B cell (primary cell): ENCODE results near the gene BMPER. TPM values are rescaled to one million over a fixed set of nuclear protein-coding genes. Genes with fewer than 3 reads are reported as not detected.

Source experiments
- ATAC-seq: fragments of 200-7000 bp; cut with Tn5 transposase; one replicate; pipeline ENCODE4 v1.10.0; 2021; ENCODE audit warnings: low read depth, mild to moderate bottlenecking, moderate number of reproducible peaks, moderate library complexity
- CTCF ChIA-PET: fragments of 350-600 bp; sonication (Branson Sonifier 250); formaldehyde crosslinking; loops from one replicate; lab custom pipeline; 2021; ENCODE audit warnings: antibody characterized with exemption, inconsistent platforms; lab: Charles Lee
- POLR2A ChIA-PET: fragments of 350-600 bp; sonication (Branson Sonifier 250); formaldehyde crosslinking; loops from one replicate; lab custom pipeline; 2021; ENCODE audit warnings: antibody characterized with exemption; lab: Charles Lee
- DNase-seq: peaks from one replicate; pipeline ENCODE4 v3.0.0; 2013
- H2AFZ ChIP-seq: 2 replicates; pipeline ENCODE4 v1.6.1; 2012; ENCODE audit warnings: mild to moderate bottlenecking, low read depth, low read length; ENCODE audit not compliant: insufficient read depth, poor library complexity, severe bottlenecking
- H3K27ac ChIP-seq, 2 donors: 1 replicate in 1 of 2; 2 replicates in 1 of 2; pipeline ENCODE4 v1.5.1; 2012 to 2013; ENCODE audit warnings: low read length in 2 of 2, mild to moderate bottlenecking in 2 of 2, moderate library complexity in 1 of 2
- H3K27me3 ChIP-seq, 4 experiments: fragments of 200-600 bp in 1 of 4; sonication (generic) in 1 of 4; replicated peaks in 1 of 4; 1 replicate in 2 of 4; 2 replicates in 2 of 4; pipeline versions ENCODE4 v1.6.1 to v1.7.0; 2013 to 2016; ENCODE audit warnings: low read length in 3 of 4, mild to moderate bottlenecking in 2 of 4, mixed read lengths in 1 of 4, moderate library complexity in 1 of 4; ENCODE audit not compliant: insufficient read depth in 4 of 4, control insufficient read depth in 3 of 4; ENCODE audit errors: control extremely low read depth in 1 of 4
- H3K36me3 ChIP-seq, 2 experiments: replicated peaks in 1 of 2; 1 replicate in 1 of 2; 2 replicates in 1 of 2; pipeline versions ENCODE4 v1.6.1 to v1.7.1; 2013; ENCODE audit warnings: low read length in 1 of 2; ENCODE audit not compliant: insufficient read depth in 2 of 2, control insufficient read depth in 1 of 2; ENCODE audit errors: control extremely low read depth in 1 of 2, extremely low read depth in 1 of 2
- H3K4me1 ChIP-seq, 2 donors: fragments of 200-600 bp in 1 of 2; sonication (generic) in 1 of 2; 1 replicate in 1 of 2; 2 replicates in 1 of 2; pipeline versions ENCODE4 v1.5.1 to v1.6.1; 2013 to 2017; ENCODE audit warnings: low read length in 2 of 2; ENCODE audit not compliant: control insufficient read depth in 2 of 2, insufficient read depth in 2 of 2
- H3K4me2 ChIP-seq: replicated peaks from 2 replicates; pipeline ENCODE3; 2012; ENCODE audit warnings: mild to moderate bottlenecking, low read depth, low read length; ENCODE audit not compliant: poor library complexity, severe bottlenecking
- H3K4me3 ChIP-seq, 5 experiments: fragments of 200-600 bp in 1 of 5; sonication (generic) in 1 of 5; 1 replicate in 3 of 5; 2 replicates in 2 of 5; pipeline versions ENCODE4 v1.5.1 to v1.7.0; 2011 to 2016; ENCODE audit warnings: low read length in 4 of 5, mild to moderate bottlenecking in 4 of 5, low read depth in 2 of 5, control low read depth in 1 of 5, moderate library complexity in 1 of 5; ENCODE audit not compliant: insufficient read depth in 1 of 5; ENCODE audit errors: control extremely low read depth in 1 of 5, extremely low read depth in 1 of 5
- H3K79me2 ChIP-seq: fragments of 200-600 bp; sonication (generic); one replicate; pipeline ENCODE4 v1.6.0; 2016; ENCODE audit warnings: low read length; ENCODE audit not compliant: control insufficient read depth, insufficient read depth
- H3K9ac ChIP-seq: fragments of 200-600 bp; sonication (generic); 2 replicates; pipeline ENCODE4 v1.6.1; 2017; ENCODE audit warnings: mild to moderate bottlenecking, low read length, moderate library complexity
- H3K9me3 ChIP-seq, 3 donors: one replicate each; pipeline versions ENCODE4 v1.6.1 to v1.7.1; 2013; ENCODE audit warnings: low read length in 2 of 3; ENCODE audit not compliant: control insufficient read depth in 2 of 3, insufficient read depth in 1 of 3; ENCODE audit errors: control extremely low read depth in 1 of 3
- H4K20me1 ChIP-seq: 2 replicates; pipeline ENCODE4 v1.6.0; 2012; ENCODE audit warnings: mild to moderate bottlenecking, low read length; ENCODE audit not compliant: insufficient read depth, control insufficient read depth, poor library complexity, severe bottlenecking
- H3K27ac Mint-ChIP-seq: one replicate; pipeline ENCODE4 v1.8.0; 2021; ENCODE audit warnings: mixed read lengths
- H3K27me3 Mint-ChIP-seq: one replicate; pipeline ENCODE4 v1.8.0; 2021; ENCODE audit warnings: mixed read lengths
- H3K4me1 Mint-ChIP-seq: one replicate; pipeline ENCODE4 v1.8.0; 2021; ENCODE audit warnings: mixed read lengths
- H3K4me3 Mint-ChIP-seq: one replicate; pipeline ENCODE4 v1.8.0; 2021; ENCODE audit warnings: mixed read lengths
- H3K9me3 Mint-ChIP-seq: one replicate; pipeline ENCODE4 v1.8.0; 2022; ENCODE audit warnings: mixed read lengths; ENCODE audit not compliant: insufficient read depth
- CTCF ChIP-seq: fragments of 200-600 bp; IDR thresholded peaks from one replicate; pipeline ENCODE4 v1.8.0; 2022; ENCODE audit warnings: antibody characterized with exemption, mild to moderate bottlenecking
- EZH2 ChIP-seq: IDR thresholded peaks from 2 replicates; pipeline ENCODE4 v1.6.1; 2012; ENCODE audit warnings: borderline replicate concordance, low read depth, mild to moderate bottlenecking, moderate library complexity, low read length; ENCODE audit not compliant: insufficient read depth, poor library complexity, severe bottlenecking
- WGBS: methylation state at CpG from one replicate; pipeline ENCODE4 v1.1.5; 2013; ENCODE audit warnings: missing lambda C conversion rate; ENCODE audit not compliant: insufficient coverage; 5-methylcytosine and 5-hydroxymethylcytosine counted together
- intact Hi-C: fragments of 100-400 bp; cut with micrococcal nuclease; formaldehyde crosslinking; loops from one replicate; pipeline ENCODE4 v1.10.0; 2022
- polyA plus RNA-seq: library from polyadenylated mRNA; depleted of rRNA; stranded (reverse); fragments of >200 nt; gene quantifications from 2 replicates; pipeline ENCODE4 v1.2.3, GENCODE V29; 2012
- total RNA-seq, 2 donors: library from RNA; stranded (reverse); fragments of 120-200 nt in 1 of 2; gene quantifications; 1 replicate in 1 of 2; 2 replicates in 1 of 2; pipeline versions ENCODE4 v1.2.3 to v1.2.4, GENCODE V29; 2013 to 2022

The BMPER gene
- total and polyA plus RNA-seq, 2 donors (not counting 1 experiment from before 2014, with no cell fraction given), result not detected

GRCh38 chr7:34135924-34136323 lies 230.6 kb downstream of the BMPER start:
- WGBS, result 67% methylated on average over 4 of the region's 4 CpGs
- Histone ChIP-seq H3K27ac (no peak overlapping the region), H3K36me3 (no peaks in the 10 kb centered on the region), H3K4me1 (no peaks in the 10 kb centered on the region), H3K27me3 (no peaks in the 10 kb centered on the region), H3K79me2 (no peaks in the 10 kb centered on the region), H4K20me1 (no peaks in the 10 kb centered on the region), H3K4me3 (no peak overlapping the region), H3K4me2 (no peak overlapping the region), H3K9me3 (peaks cover 0 to 9% (median 0%) of the 10 kb centered on the region in 3 donors), H2AFZ (no peak overlapping the region), H3K9ac (no peak overlapping the region)
- DNase-seq (no peak), ATAC-seq (no peak)
- H3K4me3 Mint-ChIP-seq, result no peak overlapping the region
- no peak overlapping the region for H3K27ac Mint-ChIP-seq
- POLR2A ChIA-PET, result no interaction called here
- H3K27me3 Mint-ChIP-seq, result no peaks in the 10 kb centered on the region
- CTCF ChIA-PET, result no interaction called here
- intact Hi-C loops, result no loop called here
- H3K9me3 Mint-ChIP-seq, result no peaks in the 10 kb centered on the region
- TF ChIP-seq CTCF (no peak), EZH2 (no peak)
- H3K4me1 Mint-ChIP-seq, result no peaks in the 10 kb centered on the region

DNA sequence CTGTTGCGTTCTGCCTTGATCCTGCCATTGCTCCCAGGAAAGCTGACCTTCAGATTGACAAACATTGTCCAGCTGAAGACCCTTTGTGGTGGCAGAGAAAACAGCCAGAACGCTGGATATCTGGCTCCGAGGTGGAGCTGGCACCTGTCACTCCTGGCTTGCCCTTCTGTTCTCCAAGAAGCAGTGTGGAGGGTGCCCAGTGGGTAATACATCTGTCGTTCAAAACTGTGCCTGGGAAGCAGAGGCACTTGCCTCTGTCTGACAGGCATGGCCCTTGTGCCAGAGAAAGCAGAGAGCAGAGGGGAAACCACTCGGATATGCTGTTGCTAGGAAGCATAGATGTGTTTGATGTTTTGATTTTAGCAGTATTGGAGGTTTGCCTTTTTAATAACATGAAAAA lies 231.4 kb downstream of the BMPER start:
- ChIA-PET POLR2A (no interaction called here), CTCF (no interaction called here)
- H3K4me3 ChIP-seq, result no peak overlapping the region
- H2AFZ ChIP-seq, result no peak overlapping the region
- Mint-ChIP-seq H3K4me3 (no peak overlapping the region), H3K27ac (no peak overlapping the region), H3K9me3 (no peaks in the 10 kb centered on the region), H3K27me3 (no peaks in the 10 kb centered on the region), H3K4me1 (no peaks in the 10 kb centered on the region)
- intact Hi-C loops, result no loop called here
- H3K9ac ChIP-seq, result no peak overlapping the region
- DNase-seq, result no peak
- no peak overlapping the region for H3K27ac ChIP-seq
- no peak for ATAC-seq
- H3K4me2 ChIP-seq, result no peak overlapping the region
- H4K20me1 ChIP-seq, result no peaks in the 10 kb centered on the region
- H3K36me3 ChIP-seq, result no peaks in the 10 kb centered on the region
- WGBS, result 85% methylated on average over 4 of the region's 5 CpGs
- H3K4me1 ChIP-seq, result no peaks in the 10 kb centered on the region
- no peak for TF ChIP-seq CTCF
- TF ChIP-seq EZH2, result no peak
- H3K27me3 ChIP-seq, result no peaks in the 10 kb centered on the region
- H3K9me3 ChIP-seq, result peaks cover 0 to 2% (median 0%) of the 10 kb centered on the region in 3 donors
- no peaks in the 10 kb centered on the region for H3K79me2 ChIP-seq
